GM18511 (cell line): Measurements from ENCODE around the gene SLC25A1.

Source experiments
- ATAC-seq: cut with Tn5 transposase; IDR thresholded peaks from one replicate; pipeline ENCODE4 v1.9.1; 2021; ENCODE audit warnings: mild to moderate bottlenecking, moderate library complexity; ENCODE audit not compliant: unreplicated experiment

SLC25A1 gene

DNA sequence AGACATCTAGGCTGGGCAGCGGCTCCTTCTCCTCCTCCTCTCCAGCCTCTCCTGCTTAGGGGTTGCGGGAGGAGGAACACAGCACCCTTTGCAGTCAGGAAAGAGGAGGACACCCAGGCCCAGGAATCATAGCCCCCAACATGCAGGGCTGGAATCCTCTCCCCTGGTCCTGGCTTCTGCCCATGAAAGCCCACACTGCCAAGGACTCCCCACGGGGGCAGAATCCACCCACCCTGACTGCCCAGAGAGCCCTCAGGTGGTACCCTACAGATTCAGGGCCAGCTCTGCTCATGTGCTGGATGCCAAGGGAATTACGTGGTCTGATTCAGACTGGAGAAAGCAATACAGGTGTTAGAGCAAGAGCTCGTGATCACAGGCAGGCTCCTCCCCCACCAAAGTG, 38.6 kb downstream of the SLC25A1 start:
- no peak for ATAC-seq

DNA sequence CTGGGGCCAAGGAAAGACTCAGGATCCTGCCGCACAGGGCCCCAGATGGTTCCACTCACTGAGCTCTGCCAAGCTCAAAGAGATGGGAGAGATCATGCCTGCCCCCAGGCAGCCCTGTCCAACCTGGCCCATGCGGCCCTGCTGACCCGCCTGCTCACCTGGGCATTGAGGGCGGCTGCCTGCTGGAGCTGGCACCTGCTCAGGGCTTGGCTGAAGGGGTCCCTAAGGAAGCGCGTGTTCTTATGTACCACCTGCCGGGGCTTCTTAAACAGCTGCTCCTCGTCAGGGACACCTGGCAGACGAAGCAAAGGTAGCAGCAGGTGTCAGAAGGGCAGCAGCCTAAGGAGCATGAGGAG, 39.6 kb downstream of the SLC25A1 start:
- ATAC-seq = no peak

DNA sequence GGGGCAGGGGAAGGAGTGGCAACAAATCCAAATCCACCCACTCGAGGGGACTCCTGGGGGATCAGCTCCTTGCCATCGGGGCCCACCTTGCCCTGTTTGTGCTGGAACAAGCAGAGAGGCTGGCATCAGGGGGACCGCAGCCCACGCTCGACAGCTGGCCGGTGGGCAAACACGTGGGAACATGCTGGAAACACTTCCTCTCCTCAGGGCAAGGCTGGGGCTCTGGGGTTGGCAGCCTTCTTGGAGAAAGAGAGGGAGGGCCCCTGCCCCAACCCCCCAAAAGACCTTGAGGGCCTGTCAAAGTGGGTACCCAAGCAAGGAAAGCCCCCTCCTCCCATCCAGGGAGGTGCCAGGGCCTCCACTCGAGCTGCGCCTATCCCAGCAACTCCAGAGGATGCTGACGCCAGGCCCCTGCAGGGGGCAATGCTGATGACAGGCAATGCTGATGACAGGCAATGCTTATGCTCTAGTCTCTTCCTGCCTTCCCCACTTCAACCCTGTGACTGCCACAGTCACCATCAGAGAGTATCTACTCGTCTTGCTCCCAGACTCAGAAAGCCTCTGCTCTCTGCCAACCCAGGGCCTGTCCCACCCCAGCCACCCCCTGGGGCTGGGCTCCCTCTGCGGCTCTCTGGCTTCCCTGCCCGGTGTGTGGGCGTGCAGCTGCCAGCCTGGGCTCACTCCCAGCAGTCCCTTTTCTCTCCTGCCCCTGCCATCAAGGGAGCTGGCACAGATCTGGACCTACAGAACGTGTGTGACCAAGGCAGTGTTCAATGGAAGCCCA, 40.1 kb downstream of the SLC25A1 start:
- ATAC-seq = no peak

DNA sequence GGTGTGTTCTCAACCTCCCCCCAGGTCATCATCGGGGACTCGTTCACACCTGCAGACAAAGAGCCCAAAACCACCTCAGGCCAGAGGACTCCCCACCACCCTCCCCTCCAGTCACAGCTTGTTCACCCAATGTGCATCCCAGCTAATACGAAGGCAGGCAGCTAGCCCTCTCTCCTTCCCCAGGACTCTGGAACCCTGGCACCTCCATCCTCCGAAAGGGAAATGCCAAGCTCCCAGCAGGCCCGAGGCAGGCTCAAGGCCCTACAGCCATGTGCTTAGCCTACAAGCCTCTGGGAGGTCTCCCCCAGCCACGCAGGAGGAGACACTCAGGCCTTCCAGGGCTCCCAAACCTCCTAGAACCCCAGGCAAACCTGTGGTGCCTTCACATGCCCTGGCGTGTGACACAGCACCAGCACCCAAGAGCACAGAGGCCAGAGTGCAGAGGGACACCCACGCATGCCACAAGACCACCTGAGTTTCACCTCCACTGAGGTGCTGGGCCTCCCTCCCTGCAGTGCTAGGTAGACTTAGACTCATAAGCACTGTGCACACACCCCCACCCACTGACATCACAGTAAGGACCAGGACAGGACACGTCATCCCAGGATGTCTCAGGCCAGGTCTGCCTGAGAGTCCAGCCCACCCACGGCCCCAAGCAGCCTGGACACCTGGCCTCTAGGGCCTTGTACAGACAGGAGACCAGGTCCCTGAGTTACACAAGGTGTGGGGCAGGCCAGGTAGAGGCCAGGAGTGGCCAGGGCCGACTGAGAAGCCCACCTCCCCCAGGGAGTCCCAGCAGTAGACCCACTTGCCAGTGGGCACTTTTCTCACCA, 40.9 kb downstream of the SLC25A1 start:
- no peak for ATAC-seq

DNA sequence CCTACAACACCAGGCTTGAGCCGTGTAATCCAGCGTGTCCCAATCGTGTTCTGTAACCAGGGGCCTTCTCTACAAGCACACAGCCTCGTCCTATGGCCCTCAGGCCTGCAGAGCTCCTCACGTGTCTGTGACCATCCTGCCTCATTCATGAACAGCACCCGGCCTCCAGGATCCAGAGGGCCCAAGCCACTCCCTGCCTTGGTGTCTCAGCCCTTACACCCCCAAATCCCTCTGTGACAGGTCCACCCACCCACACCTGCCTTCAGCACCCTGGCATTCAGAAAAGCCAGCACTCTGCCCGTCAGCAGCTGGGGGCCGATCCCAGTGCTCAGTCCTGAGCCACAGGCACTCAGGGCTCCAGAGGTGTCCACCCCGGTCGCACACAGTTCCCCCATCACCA, 41.6 kb downstream of the SLC25A1 start:
- ATAC-seq = no peak

DNA sequence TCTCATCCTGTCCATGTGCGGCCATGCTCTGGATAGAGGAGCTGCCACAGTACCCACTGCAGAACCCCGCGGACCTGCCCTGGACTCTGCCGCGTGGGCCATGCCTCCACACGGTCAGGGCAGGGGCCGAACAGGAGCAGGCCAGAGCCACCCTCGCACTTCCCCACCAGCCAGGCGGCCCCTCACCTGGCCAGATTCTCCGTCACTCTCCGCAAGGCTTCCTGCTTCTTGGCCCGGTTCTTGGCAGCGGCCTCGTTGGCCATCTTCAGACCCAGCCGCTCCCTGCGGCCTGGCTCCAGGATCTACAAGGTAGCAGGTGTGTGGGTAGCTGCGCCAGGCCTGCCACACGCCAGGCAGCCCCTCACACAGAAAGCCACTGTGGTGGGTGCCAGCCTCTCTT, 43.7 kb downstream of the SLC25A1 start:
- ATAC-seq = no peak

DNA sequence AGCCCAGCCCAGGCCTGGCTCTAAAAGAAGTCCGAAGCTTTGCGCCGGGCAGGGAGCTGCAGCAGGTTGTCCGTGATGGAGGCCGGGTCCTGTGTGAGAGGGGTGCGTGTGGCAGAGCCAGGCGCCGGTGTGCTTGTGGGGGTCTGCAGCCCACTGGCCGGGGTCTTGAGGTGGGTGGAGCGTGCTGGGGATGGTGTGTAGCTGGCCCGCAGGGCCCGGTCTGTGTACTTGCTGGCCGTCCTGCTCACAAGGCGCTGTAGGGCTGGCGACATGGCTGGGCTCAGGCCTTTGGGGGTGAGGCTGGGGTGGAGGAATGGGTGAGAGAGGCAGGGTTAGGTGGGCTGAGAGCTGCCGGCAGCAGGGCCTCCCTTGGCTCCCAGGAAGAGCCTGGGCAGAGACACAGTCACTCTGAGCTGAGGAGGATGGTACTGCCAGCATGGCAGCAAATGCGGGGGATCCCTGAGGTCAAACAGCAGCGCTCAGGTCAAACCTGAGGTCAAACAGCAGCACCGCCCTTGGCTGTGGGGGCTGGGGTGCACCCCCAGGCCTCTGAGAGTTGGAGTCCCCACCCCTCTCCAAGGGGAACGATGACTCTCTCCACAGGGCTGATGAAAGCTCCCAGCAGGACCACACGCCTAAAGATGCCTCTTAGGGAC, 44.2 kb downstream of the SLC25A1 start:
- no peak for ATAC-seq

DNA sequence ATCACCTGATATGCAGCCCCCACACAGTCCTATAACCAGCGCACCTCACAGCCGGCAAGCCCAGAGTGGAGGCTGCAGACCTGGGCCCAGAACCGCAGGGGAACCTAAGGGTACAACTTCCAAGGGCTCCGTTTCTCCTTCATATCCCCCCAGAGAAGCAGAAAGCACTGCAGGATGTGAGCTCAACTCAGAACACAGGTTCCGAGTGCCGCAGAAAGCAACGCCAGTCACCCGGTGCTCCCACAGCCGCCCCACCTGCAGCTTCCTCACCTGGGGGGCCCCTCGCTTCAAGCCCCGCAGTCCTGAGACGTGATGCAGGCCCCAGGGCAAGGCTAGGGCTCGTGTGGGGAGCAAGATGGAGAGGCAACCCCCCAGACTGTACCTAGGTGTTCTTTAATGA, 45.0 kb downstream of the SLC25A1 start:
- no peak for ATAC-seq

DNA sequence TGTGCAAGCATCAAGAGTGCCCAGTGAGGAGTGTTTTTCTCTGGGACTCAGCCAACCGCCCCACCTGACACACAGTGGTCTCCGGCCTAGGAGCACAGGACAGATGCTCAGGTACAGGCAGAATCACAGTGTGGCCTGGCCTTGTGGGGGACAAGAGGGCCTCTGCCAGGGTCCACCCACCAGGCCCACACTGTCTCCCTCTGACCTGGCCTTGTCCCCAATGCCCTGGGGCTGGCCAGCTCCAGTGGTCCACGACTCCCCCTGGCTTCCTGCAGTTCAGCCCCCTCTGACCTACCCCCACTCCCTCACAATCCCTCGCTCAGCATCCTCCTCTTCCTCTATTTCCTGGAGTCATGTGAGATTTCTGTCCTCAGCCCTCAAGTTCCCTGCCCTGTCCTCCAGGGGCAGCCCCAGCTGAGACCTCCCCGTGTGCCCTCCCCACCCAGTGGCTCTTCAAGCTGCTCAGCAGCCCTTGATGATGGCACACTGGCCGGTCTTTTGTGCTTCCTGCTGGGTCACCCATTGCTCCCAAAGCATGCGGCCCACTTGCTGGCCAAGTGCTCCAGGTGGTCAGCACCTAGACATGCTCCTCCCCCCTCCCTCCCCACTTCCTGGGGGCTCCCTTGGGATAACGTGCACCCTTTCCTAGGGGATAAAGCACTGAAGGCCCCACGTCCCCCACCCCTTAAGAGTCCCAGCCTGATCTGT, 45.7 kb downstream of the SLC25A1 start:
- ATAC-seq = no peak

DNA sequence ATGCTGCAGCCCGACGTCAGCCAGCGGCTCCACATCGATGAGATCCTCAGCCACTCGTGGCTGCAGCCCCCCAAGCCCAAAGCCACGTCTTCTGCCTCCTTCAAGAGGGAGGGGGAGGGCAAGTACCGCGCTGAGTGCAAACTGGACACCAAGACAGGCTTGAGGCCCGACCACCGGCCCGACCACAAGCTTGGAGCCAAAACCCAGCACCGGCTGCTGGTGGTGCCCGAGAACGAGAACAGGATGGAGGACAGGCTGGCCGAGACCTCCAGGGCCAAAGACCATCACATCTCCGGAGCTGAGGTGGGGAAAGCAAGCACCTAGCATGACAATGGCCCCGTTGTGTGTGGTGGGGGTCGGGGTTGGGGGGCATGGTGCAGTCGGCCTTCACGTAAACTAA, 46.4 kb downstream of the SLC25A1 start:
- ATAC-seq = no peak

DNA sequence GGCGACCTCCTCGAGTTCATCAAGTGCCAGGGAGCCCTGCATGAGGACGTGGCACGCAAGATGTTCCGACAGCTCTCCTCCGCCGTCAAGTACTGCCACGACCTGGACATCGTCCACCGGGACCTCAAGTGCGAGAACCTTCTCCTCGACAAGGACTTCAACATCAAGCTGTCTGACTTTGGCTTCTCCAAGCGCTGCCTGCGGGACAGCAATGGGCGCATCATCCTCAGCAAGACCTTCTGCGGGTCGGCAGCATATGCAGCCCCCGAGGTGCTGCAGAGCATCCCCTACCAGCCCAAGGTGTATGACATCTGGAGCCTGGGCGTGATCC, 46.9 kb downstream of the SLC25A1 start:
- ATAC-seq = no peak

DNA sequence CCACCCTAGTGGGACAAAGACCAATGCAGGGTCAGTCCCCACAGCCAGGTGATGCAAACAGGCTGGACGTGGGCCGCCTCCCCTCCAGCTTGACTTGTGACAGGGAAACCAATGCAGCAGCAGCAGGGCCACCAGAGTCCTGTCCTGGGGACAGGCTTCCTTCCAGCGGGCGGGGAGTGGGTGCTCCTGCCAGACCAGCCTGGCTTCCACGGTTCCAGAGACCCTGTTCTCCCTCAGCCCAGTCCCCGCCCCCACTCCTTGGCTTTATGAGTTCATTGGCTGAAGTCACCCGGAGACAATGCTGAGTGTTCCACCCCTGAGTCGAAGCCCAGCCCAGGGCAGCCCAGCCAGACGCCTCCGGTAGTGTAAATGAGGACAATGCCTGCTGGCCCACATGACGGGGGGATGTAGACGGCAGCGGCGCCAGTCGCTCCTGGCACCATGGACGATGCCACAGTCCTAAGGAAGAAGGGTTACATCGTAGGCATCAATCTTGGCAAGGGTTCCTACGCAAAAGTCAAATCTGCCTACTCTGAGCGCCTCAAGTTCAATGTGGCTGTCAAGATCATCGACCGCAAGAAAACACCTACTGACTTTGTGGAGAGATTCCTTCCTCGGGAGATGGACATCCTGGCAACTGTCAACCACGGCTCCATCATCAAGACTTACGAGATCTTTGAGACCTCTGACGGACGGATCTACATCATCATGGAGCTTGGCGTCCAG, 47.4 kb downstream of the SLC25A1 start, which contains the start of gene TSSK2:
TSS of gene TSSK2 (plus strand) at position 350 of the 726 bp plus-strand sequence. CDS start at position 442, 92 bp downstream.
- ATAC-seq = no peak

DNA sequence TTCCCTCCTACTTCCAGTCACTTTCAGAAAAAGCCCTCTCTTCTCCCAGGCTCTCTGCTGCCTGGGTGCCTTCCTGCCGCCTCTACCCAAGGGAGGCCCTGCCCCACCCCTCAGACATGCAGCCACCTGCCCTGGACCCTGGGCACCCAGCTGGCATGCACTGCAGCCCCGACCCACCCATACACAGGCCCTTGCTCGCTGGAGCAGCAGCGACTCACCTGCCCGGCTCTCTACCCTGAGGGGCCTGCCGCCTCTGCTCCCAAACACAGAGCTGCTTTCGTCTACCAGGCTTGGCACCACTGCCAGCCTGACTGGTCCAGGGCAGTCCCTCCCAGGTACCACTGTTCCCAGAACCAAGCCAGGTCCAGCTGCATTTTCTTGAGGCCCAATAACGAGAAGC, 48.7 kb downstream of the SLC25A1 start:
- ATAC-seq = no peak

DNA sequence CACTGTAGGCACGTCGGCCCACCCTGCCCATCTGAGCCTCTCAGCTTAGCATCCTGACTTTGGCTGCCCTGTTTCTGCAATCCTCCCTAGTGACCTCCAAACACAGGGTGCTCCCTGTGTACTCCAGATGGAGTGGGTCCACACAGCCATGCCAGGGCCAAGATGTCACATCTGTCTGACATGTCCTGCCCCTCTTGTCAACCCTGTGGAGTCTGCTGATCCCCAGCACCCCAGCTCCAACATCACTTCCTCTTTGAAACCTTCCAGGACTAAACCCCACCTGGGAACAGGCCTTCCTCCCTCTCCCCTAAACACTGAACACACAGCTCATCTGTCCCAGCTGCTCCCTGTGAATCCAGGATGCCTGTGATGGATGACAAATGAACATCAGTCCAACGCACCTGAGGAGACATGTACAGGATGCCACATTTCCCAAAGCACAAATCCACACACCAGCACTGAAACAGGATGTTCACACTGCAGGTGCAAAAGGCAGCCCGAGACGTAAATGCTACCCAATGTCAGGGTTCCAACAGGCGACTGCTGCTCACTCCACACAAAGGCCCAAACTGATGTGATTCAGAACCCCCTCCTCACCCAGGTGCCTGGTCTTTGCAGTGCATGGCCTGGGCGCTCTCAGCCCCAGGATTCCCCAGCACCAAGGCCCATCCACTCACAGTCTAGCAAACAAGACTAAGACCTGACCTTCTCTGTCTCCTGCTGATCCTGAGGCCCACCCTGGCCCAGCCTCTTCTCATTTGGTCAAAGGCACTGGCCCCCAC, 49.4 kb downstream of the SLC25A1 start:
- ATAC-seq = no peak

DNA sequence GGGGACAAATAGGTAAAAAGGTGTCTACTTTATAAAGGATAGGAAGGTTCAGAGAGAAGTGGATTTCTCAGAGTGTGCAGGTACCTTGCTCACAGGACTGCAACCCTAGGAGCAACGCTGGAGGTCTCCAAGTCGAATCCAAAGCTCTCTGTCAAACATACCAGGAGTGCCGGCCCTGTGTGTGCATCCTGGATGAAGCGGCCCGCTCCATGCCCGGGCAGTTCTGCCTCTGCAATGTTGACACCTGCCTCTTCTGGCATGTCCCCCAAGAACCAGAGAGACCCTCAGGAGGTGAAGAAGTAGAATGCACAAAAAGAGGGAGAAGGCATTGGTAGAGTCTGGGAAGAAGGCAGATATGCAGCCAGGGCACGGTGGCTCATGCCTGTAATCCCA, 50.5 kb downstream of the SLC25A1 start:
- no peak for ATAC-seq

DNA sequence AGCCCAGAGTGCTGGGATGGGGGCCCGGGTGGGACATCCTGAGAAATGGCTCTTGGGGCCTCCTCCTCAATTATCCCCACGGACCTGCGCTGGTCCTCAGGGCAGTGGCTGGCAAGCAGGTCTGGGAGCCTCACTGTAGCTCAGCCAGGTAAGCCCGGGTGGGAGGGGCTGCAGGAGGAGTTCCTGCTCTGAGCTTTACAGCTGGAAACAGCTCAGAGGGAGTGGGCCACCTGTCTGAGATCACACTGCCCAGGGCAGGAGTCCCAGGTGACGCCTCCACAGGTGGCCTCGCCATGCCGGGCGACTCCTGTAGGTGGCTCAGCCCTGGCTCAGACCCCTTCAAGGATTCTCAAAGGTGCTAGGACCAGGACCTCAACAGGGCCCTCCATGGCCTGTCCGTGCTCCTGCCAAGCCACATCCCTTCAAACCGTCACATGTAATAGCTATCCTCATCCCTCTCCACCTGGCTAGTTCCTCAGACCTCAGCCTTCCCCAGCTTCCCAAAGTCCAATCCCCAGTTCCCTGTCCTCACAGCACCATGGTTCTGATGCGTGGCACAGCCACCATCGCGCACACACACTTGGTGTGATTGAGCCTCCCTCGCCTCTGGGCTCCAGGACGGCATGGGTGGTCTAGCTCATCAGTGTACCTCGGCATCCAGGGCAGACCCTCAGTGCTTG, 51.1 kb downstream of the SLC25A1 start:
- ATAC-seq = no peak

DNA sequence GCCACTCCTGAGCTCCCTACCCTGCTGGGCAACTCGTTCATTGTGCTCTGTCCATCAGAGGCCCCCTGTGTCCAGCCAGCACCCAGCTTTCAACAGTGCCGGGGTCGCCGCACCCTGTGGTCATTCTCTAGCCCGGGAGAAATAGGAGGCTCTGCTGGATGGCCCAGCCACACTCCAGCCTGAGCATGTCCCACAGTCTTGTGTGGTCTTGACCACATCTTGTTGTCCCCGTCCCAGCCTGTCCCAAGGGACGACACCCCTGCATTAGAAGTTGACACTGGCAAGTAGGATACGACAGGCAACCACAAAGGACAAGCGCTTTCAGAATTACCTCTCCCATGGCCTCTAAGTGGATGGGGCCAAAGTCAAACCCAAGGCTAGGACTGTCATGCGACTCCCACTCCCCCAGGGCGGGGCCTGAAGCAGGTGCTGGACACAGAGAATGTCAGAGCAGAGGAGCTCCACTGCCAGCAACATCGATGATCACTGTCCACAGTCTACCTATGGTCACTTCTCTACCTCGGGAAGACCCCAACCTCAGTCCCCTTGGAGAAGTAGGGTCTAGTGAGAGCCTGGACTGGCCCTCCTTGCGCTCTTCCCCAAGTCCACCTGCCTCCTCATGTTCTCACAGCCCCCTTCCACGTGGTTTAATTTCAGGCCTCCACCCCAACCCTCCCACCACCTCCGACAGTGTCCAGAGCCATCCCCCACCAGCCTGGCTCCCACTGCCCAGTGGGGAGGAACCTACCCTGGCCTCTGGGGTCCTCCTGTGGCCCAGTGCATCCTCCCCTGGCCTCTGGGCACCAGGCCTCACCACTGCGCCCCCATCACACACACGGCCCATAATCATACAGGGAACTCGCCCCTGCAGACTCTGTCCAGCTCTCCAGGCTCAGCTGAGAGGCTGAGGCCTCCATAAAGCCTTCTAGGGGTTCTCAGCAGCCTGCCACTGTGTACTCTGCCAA, 51.9 kb downstream of the SLC25A1 start:
- ATAC-seq = no peak
